Effector memory CD8-positive, alpha-beta T cell (primary cell): Measurements from ENCODE around the gene TPSD1.

ENCODE experiments used
- ATAC-seq: fragments of 150-1000 bp; cut with Tn5 transposase; replicated peaks from 2 replicates; pipeline ENCODE4 v1.10.0; 2021; ENCODE audit warnings: mild to moderate bottlenecking, moderate library complexity
- DNase-seq, 3 experiments: peaks; one replicate each; pipeline ENCODE4 v3.0.0; 2021
- H3K27ac Mint-ChIP-seq, 2 donors: one replicate each; pipeline ENCODE4 v1.8.0; 2022; ENCODE audit warnings: mild to moderate bottlenecking in 2 of 2, mixed read lengths in 2 of 2, moderate library complexity in 2 of 2
- H3K27me3 Mint-ChIP-seq, 2 donors: one replicate each; pipeline ENCODE4 v1.8.0; 2022; ENCODE audit warnings: mixed read lengths in 2 of 2
- H3K36me3 Mint-ChIP-seq: one replicate; pipeline ENCODE4 v1.8.0; 2022; ENCODE audit warnings: mild to moderate bottlenecking, moderate library complexity, mixed read lengths; ENCODE audit not compliant: insufficient read depth
- H3K4me1 Mint-ChIP-seq, 2 donors: one replicate each; pipeline ENCODE4 v1.8.0; 2022; ENCODE audit warnings: low read depth in 2 of 2, mixed read lengths in 2 of 2
- H3K4me3 Mint-ChIP-seq, 2 donors: one replicate each; pipeline ENCODE4 v1.8.0; 2022; ENCODE audit warnings: mild to moderate bottlenecking in 2 of 2, mixed read lengths in 2 of 2, moderate library complexity in 2 of 2
- H3K9me3 Mint-ChIP-seq, 2 donors: one replicate each; pipeline ENCODE4 v1.8.0; 2022; ENCODE audit warnings: mixed read lengths in 2 of 2

Gene TPSD1

DNA sequence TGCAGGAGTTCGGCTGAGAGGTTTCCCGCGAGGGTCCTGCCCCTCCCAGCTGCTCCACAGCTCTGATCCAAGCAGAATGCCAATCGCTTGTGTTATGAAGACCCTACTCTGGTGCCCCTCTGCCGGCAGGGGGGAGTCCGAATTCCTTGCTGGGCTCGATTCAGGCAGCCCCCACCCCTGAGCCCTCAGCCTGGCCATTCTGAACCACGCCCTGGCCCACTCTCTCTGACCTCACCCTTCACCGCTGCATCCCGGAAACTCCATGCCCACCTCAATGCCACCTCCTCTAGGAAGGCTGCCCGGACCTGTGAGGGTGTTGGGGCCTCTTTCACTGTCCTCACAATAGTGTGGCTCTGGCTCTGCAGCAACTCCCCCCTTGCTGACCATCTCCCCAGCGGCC, 45.7 kb downstream of the TPSD1 start:
- H3K36me3 Mint-ChIP-seq = peaks cover 7% of the 10 kb centered on the region
- no peak for ATAC-seq
- DNase-seq = no peak
- peak overlapping the region; percentile 56 to 68 for H3K4me3 Mint-ChIP-seq
- peaks cover 18 to 30% of the 10 kb centered on the region in 2 donors for H3K27me3 Mint-ChIP-seq
- peaks cover 15 to 18% of the 10 kb centered on the region in 2 donors for H3K4me1 Mint-ChIP-seq
- no peaks in the 10 kb centered on the region for H3K9me3 Mint-ChIP-seq
- peak overlapping the region; percentile 57 to 87 for H3K27ac Mint-ChIP-seq

GRCh38 chr16:1305823-1306222, 50.0 kb downstream of the TPSD1 start:
- H3K27ac Mint-ChIP-seq = no peak overlapping the region
- H3K4me3 Mint-ChIP-seq = peak overlapping the region in 1 of 2 donors; percentile 23
- no peak for ATAC-seq
- no peaks in the 10 kb centered on the region for H3K9me3 Mint-ChIP-seq
- H3K36me3 Mint-ChIP-seq = peaks cover 25% of the 10 kb centered on the region
- no peak for DNase-seq
- H3K27me3 Mint-ChIP-seq = no peaks in the 10 kb centered on the region
- peaks cover 23 to 29% of the 10 kb centered on the region in 2 donors for H3K4me1 Mint-ChIP-seq

DNA sequence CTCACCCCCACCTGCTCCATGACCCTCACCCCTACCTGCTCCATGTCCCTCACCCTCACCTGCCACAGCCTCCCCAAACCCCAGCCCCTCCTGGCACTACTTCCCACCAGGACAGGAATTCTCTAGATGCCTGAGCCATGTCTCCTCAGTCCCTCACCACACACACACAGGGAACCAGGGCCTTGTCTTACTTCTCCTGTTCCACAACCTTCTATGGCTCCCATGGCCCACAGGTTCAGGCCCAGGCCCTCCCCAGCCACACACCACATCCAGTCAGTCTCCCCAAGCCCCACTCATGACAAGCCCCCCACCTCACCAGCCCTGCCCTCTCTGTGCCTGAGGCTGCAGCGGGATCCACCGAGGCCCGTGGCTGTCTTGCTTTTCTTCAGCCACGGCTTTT, 50.5 kb downstream of the TPSD1 start:
- H3K4me1 Mint-ChIP-seq = peaks cover 27 to 33% of the 10 kb centered on the region in 2 donors
- ATAC-seq (no peak), DNase-seq (no peak)
- no peak overlapping the region for H3K27ac Mint-ChIP-seq
- H3K36me3 Mint-ChIP-seq = peaks cover 30% of the 10 kb centered on the region
- peak overlapping the region in 1 of 2 donors; percentile 45 for H3K4me3 Mint-ChIP-seq
- no peaks in the 10 kb centered on the region for H3K27me3 Mint-ChIP-seq
- H3K9me3 Mint-ChIP-seq = no peaks in the 10 kb centered on the region

- Mint-ChIP-seq H3K4me1 (peaks cover 22 to 36% of the 10 kb centered on the region in 2 donors), H3K36me3 (peaks cover 46% of the 10 kb centered on the region), H3K4me3 (peak overlapping the region; percentile 83 to 88), H3K27me3 (no peaks in the 10 kb centered on the region), H3K27ac (peak overlapping the region; percentile 99 to 100), H3K9me3 (no peaks in the 10 kb centered on the region)
- DNase-seq (no peak), ATAC-seq (no peak)
Observed at GRCh38 chr16:1308036-1308976, 52.4 kb downstream of the TPSD1 start.
